ENCODE results near the gene EIF4EBP3. TPM values are rescaled to one million over a fixed set of nuclear protein-coding genes. Genes with fewer than 3 reads are reported as not detected.
A peak's percentile ranks its signal among the peaks of the same experiment; 100 is the strongest.

EIF4EBP3 gene
- total and polyA plus RNA-seq, 10 of the 15 experiments (the other 5 are each of a cell fraction or from before 2014, with no cell fraction given): 3.5 to 16.1 (median 6.2) TPM

- TF ChIP-seq ATF3 (IDR thresholded peaks at IDR 0.05; ENCODE audit: borderline replicate concordance, extremely low read depth, low read depth, low read length): no peak
These were observed 21.7 kb downstream of the EIF4EBP3 start (continued) for GRCh38 chr5:140569197-140569596.

- in situ Hi-C loops (cut with MboI) (no loop called here), intact Hi-C loops (cut with micrococcal nuclease; ENCODE audit: unreplicated experiment) (no loop called here)
- Histone ChIP-seq H2AFZ (ENCODE audit: control insufficient read depth, low read depth, low read length) (no peak overlapping the region), H3K4me1 (ENCODE audit: control insufficient read depth, insufficient read depth, low read length) (peaks cover 41% of the 10 kb centered on the region), H3K79me2 (ENCODE audit: control insufficient read depth, insufficient read depth, low read length) (peaks cover 32% of the 10 kb centered on the region), H3K9me3 (replicated peaks; ENCODE audit: control insufficient read depth, insufficient read depth, low read length) (no peaks in the 10 kb centered on the region), H3K9ac (ENCODE audit: control insufficient read depth, insufficient read depth, low read length) (no peak overlapping the region; the same call in 1 of the 2 replicates), H3K27me3 (replicated peaks in 1 of 2; ENCODE audit: control insufficient read depth in 2 of 2, insufficient read depth in 2 of 2, low read length in 1 of 2) (no peaks in the 10 kb centered on the region), H3K4me2 (ENCODE audit: control insufficient read depth, insufficient read depth) (no peak overlapping the region), H4K20me1 (ENCODE audit: control insufficient read depth, insufficient read depth) (no peaks in the 10 kb centered on the region), H3K4me3 (no peak overlapping the region), H3K36me3 (ENCODE audit: control insufficient read depth in 2 of 2, insufficient read depth in 2 of 2, low read length in 1 of 2) (peaks cover 6 to 8% of the 10 kb centered on the region in 2 experiments; a peak in 3 of 4 replicates), H3K27ac (ENCODE audit: control insufficient read depth, insufficient read depth) (peak overlapping the region; percentile 82)
- ChIA-PET POLR2A (interaction anchor here (0.6 to 3.4 kb wide), 5 partner anchors 11 to 261 kb away, joined by 3 to 22 read pairs (median 4); partner anchors contain the start of genes IK, NDUFA2 and SRA1), RAD21 (ENCODE audit: unreplicated experiment) (interaction anchor here (1.0 to 2.4 kb wide), 4 partner anchors 13 to 77 kb away, joined by 3 to 7 read pairs (median 6); partner anchors contain the start of genes IK, NDUFA2 and SRA1), CTCF (interaction anchor here (0.8 to 1.8 kb wide), 5 partner anchors 13 to 69 kb away, joined by 3 to 10 read pairs (median 4); no protein-coding TSS in a partner anchor), SMC1A (ENCODE audit: uncharacterized antibody, unreplicated experiment) (interaction anchor here (0.7 to 2.5 kb wide), 9 partner anchors 9 to 196 kb away, joined by 3 to 14 read pairs (median 5); partner anchors contain the start of genes EIF4EBP3 and SRA1)
- ATAC-seq (no peak), FAIRE-seq (no peak), DNase-seq (ENCODE audit: low read depth, low spot score) (no peak)
- TF ChIP-seq TARDBP (IDR thresholded peaks at IDR 0.05; ENCODE audit: borderline replicate concordance) (no peak), CHD2 (IDR thresholded peaks at IDR 0.05; ENCODE audit: borderline replicate concordance, low read depth, low read length) (no peak), NFXL1 (IDR thresholded peaks at IDR 0.05; ENCODE audit: borderline replicate concordance) (no peak), BHLHE40 (IDR thresholded peaks at IDR 0.05; ENCODE audit: borderline replicate concordance in 1 of 2, low read depth in 2 of 2, low read length in 1 of 2) (no peak), ATF2 (IDR thresholded peaks at IDR 0.05; ENCODE audit: low read length) (no peak), E2F4 (IDR thresholded peaks at IDR 0.05; ENCODE audit: low read depth, low read length) (no peak)
- BruUV-seq (replicated peaks): no TSS peak
- WGBS (ENCODE audit: insufficient coverage, insufficient replicate concordance, low lambda C conversion rate, missing lambda C conversion rate): 89% methylated on average over 4 of the region's 4 CpGs
These were observed 22.6 kb downstream of the EIF4EBP3 start for GRCh38 chr5:140570058-140570457.

Data from GM12878 (cell line).